Measurements from ENCODE around the gene TMEM220. TPM values are rescaled to one million over a fixed set of nuclear protein-coding genes. Genes with fewer than 3 reads are reported as not detected.

Gene TMEM220
- total and polyA plus RNA-seq, 2 of the 4 experiments (the other 2 are of a cell fraction), result 1.1 to 1.9 TPM

- POLR2A ChIA-PET (ENCODE audit: unreplicated experiment), result no interaction called here
These were observed 4.6 kb downstream of the TMEM220 start for GRCh38 chr17:10725262-10725661.

More at GRCh38 chr17:10725262-10725661, 4.6 kb downstream of the TMEM220 start:
- no peak for ATAC-seq (ENCODE audit: low read depth)
- no peak overlapping the region for H4K5ac ChIP-seq (ENCODE audit: low read depth, low read length)
- no peak overlapping the region for H3K27ac ChIP-seq (ENCODE audit: insufficient read depth, low read length)
- in situ Hi-C loops (cut with MboI; ENCODE audit: low sequenced_read_pairs), result loop anchor here (10.0 kb wide), 1 partner anchor 60 kb away; no protein-coding TSS in a partner anchor
- DNase-seq, result no peak
- no TSS peak for BruUV-seq (replicated peaks)
- intact Hi-C loops (cut with micrococcal nuclease), result loop anchor here (10.0 kb wide), 1 partner anchor 1270 kb away; the partner anchor contains the start of gene ZNF18
- H3K9ac ChIP-seq (ENCODE audit: low read depth, low read length), result no peak overlapping the region
- H3K27me3 ChIP-seq (ENCODE audit: control insufficient read depth, insufficient read depth, low read length), result no peaks in the 10 kb centered on the region
- H3K4me3 ChIP-seq (ENCODE audit: insufficient read depth, low read depth, low read length), result no peak overlapping the region
- no peaks in the 10 kb centered on the region for H3K79me1 ChIP-seq (ENCODE audit: low read depth in 1 of 2, low read length in 2 of 2)
- CTCF ChIA-PET, result no interaction called here
- H2AK5ac ChIP-seq (ENCODE audit: low read depth, low read length), result no peak overlapping the region
- H2AK9ac ChIP-seq (replicated peaks; ENCODE audit: low read depth, low read length, poor library complexity), result no peak overlapping the region
- dilution Hi-C loops (cut with HindIII; ENCODE audit: low sequenced_read_pairs, unreplicated experiment), result no loop called here
- no CpG with 5 or more reads among the region's 3 CpGs for WGBS, 2 experiments (ENCODE audit: extremely low coverage in 2 of 2, insufficient read length in 1 of 2)
- H3K4me2 ChIP-seq (ENCODE audit: low read depth, low read length), result no peak overlapping the region
- H3K9me3 ChIP-seq (ENCODE audit: control insufficient read depth, insufficient read depth, low read length), result no peaks in the 10 kb centered on the region
- H2BK120ac ChIP-seq (ENCODE audit: low read depth, low read length), result no peak overlapping the region
- no peaks in the 10 kb centered on the region for H3K4me1 ChIP-seq (ENCODE audit: control insufficient read depth, insufficient read depth, low read length)
- no peak overlapping the region for H2BK15ac ChIP-seq (ENCODE audit: low read depth, low read length)
- no peak overlapping the region for H3K23ac ChIP-seq (ENCODE audit: low read depth, low read length)
- H4K20me1 ChIP-seq (ENCODE audit: insufficient read depth, low read length), result no peaks in the 10 kb centered on the region
- H3K9me1 ChIP-seq (ENCODE audit: insufficient read depth, low read length), result 0 out of 2 replicates have a peak, but pooled peaks cover 3% of the 10 kb centered on the region
- no peak overlapping the region for H3K18ac ChIP-seq (ENCODE audit: low read depth, low read length)
- no peak overlapping the region for H2BK20ac ChIP-seq (ENCODE audit: low read depth, low read length)
- no peak overlapping the region for H4K8ac ChIP-seq (ENCODE audit: low read depth in 2 of 2, low read length in 2 of 2)
- H3K36me3 ChIP-seq (ENCODE audit: control insufficient read depth, insufficient read depth, low read length), result peaks cover 5% of the 10 kb centered on the region
- no peak overlapping the region for H3K56ac ChIP-seq (ENCODE audit: extremely low read depth, insufficient read depth, low read length)
- H2BK5ac ChIP-seq (ENCODE audit: low read depth, low read length, poor library complexity, severe bottlenecking), result no peak overlapping the region
- no peak overlapping the region for H3K14ac ChIP-seq (replicated peaks; ENCODE audit: low read depth, low read length)
- no peak overlapping the region for H4K91ac ChIP-seq (ENCODE audit: insufficient read depth, low read depth, low read length)
- TF ChIP-seq RFX5 (IDR thresholded peaks at IDR 0.05; ENCODE audit: low read depth, low read length) (no peak), POLR2A (IDR thresholded peaks at IDR 0.05; ENCODE audit: low read depth, low read length) (no peak), FOS (IDR thresholded peaks at IDR 0.05; ENCODE audit: low read depth, low read length) (no peak), CEBPB (IDR thresholded peaks at IDR 0.05; ENCODE audit: low read depth, low read length) (no peak), SMC3 (IDR thresholded peaks at IDR 0.05; ENCODE audit: low read depth, low read length) (no peak), RAD21 (IDR thresholded peaks at IDR 0.05; ENCODE audit: low read length) (no peak), BHLHE40 (IDR thresholded peaks at IDR 0.05; ENCODE audit: low read depth, low read length) (no peak), RCOR1 (IDR thresholded peaks at IDR 0.05; ENCODE audit: insufficient replicate concordance, low read length) (no peak), CHD1 (IDR thresholded peaks at IDR 0.05; ENCODE audit: low read depth, low read length) (no peak), MXI1 (IDR thresholded peaks at IDR 0.05; ENCODE audit: borderline replicate concordance, low read depth, low read length) (no peak)
- H2AFZ ChIP-seq (replicated peaks; ENCODE audit: low read length, poor library complexity), result no peak overlapping the region
- H3K4ac ChIP-seq (ENCODE audit: low read depth, low read length), result no peak overlapping the region

All from IMR-90 (cell line).